Neutrophil (primary cell): Measurements from ENCODE around the gene BTBD9.

Experiments used
- H3K27ac ChIP-seq: fragments of 200-600 bp; sonication (generic); 2 replicates; pipeline ENCODE4 v1.5.1; 2016; ENCODE audit warnings: mild to moderate bottlenecking, moderate library complexity
- H3K27me3 ChIP-seq: fragments of 200-600 bp; sonication (generic); 2 replicates; pipeline ENCODE4 v1.6.0; 2016; ENCODE audit warnings: mild to moderate bottlenecking
- H3K36me3 ChIP-seq: fragments of 200-600 bp; sonication (generic); 2 replicates; pipeline ENCODE4 v1.5.1; 2017
- H3K4me1 ChIP-seq, 2 experiments: fragments of 200-600 bp in 1 of 2; sonication (generic) in 1 of 2; 1 replicate in 1 of 2; 2 replicates in 1 of 2; pipeline versions ENCODE4 v1.5.1 to v1.6.1; 2013 to 2016; ENCODE audit warnings: low read depth in 1 of 2, low read length in 1 of 2, mild to moderate bottlenecking in 1 of 2, moderate library complexity in 1 of 2; ENCODE audit not compliant: control insufficient read depth in 1 of 2, insufficient read depth in 1 of 2
- H3K4me3 ChIP-seq, 2 experiments: fragments of 200-600 bp in 1 of 2; sonication (generic) in 1 of 2; 1 replicate in 1 of 2; 2 replicates in 1 of 2; pipeline ENCODE4 v1.5.1; 2013 to 2016; ENCODE audit warnings: low read depth in 1 of 2, low read length in 1 of 2, mild to moderate bottlenecking in 1 of 2, moderate library complexity in 1 of 2
- H3K9me3 ChIP-seq: fragments of 200-600 bp; sonication (generic); 2 replicates; pipeline ENCODE4 v1.5.1; 2016
- CTCF ChIP-seq: fragments of 200-600 bp; sonication (generic); IDR thresholded peaks from 2 replicates; pipeline ENCODE4 v1.5.1; 2016; ENCODE audit warnings: antibody characterized with exemption

Gene BTBD9

GRCh38 chr6:38354905-38355304, 284.8 kb downstream of the BTBD9 start:
- H3K36me3 ChIP-seq = no peaks in the 10 kb centered on the region
- no peaks in the 10 kb centered on the region for H3K9me3 ChIP-seq
- no peak overlapping the region for H3K4me3 ChIP-seq
- no peaks in the 10 kb centered on the region for H3K27me3 ChIP-seq
- TF ChIP-seq CTCF = no peak
- no peak overlapping the region for H3K27ac ChIP-seq
- no peaks in the 10 kb centered on the region for H3K4me1 ChIP-seq

- no peak overlapping the region for H3K27ac ChIP-seq
- H3K4me1 ChIP-seq = no peaks in the 10 kb centered on the region
- no peaks in the 10 kb centered on the region for H3K9me3 ChIP-seq
- H3K36me3 ChIP-seq = no peaks in the 10 kb centered on the region
- no peak for TF ChIP-seq CTCF
- H3K27me3 ChIP-seq = no peaks in the 10 kb centered on the region
- no peak overlapping the region for H3K4me3 ChIP-seq
Measured at GRCh38 chr6:38354037-38354381, 285.7 kb downstream of the BTBD9 start.

GRCh38 chr6:38353310-38354036, 286.3 kb downstream of the BTBD9 start:
- Histone ChIP-seq H3K27me3 (no peaks in the 10 kb centered on the region), H3K4me1 (no peaks in the 10 kb centered on the region), H3K9me3 (no peaks in the 10 kb centered on the region), H3K36me3 (no peaks in the 10 kb centered on the region), H3K4me3 (no peak overlapping the region), H3K27ac (no peak overlapping the region)
- TF ChIP-seq CTCF = no peak

- H3K4me3 ChIP-seq = no peak overlapping the region
- no peak for TF ChIP-seq CTCF
- no peaks in the 10 kb centered on the region for H3K9me3 ChIP-seq
- no peaks in the 10 kb centered on the region for H3K4me1 ChIP-seq
- H3K27me3 ChIP-seq = no peaks in the 10 kb centered on the region
- no peak overlapping the region for H3K27ac ChIP-seq
- H3K36me3 ChIP-seq = no peaks in the 10 kb centered on the region
Measured at GRCh38 chr6:38352636-38353035, 287.1 kb downstream of the BTBD9 start.

GRCh38 chr6:38350942-38351341, 288.8 kb downstream of the BTBD9 start:
- H3K27ac ChIP-seq = no peak overlapping the region
- no peak for TF ChIP-seq CTCF
- H3K9me3 ChIP-seq = no peaks in the 10 kb centered on the region
- no peaks in the 10 kb centered on the region for H3K36me3 ChIP-seq
- no peaks in the 10 kb centered on the region for H3K27me3 ChIP-seq
- H3K4me3 ChIP-seq = no peak overlapping the region
- no peaks in the 10 kb centered on the region for H3K4me1 ChIP-seq
